Smooth muscle cell (in vitro differentiated cells): ENCODE measurements around the gene ZNF664. TPM values are rescaled to one million over a fixed set of nuclear protein-coding genes. Genes with fewer than 3 reads are reported as not detected.

Experiments
- DNase-seq: peaks from one replicate; lab custom pipeline; 2025; ENCODE audit not compliant: unreplicated experiment; lab: John Stamatoyannopoulos, UW
- H2AFZ ChIP-seq: fragments of 200-600 bp; sonication (generic); 2 replicates; pipeline ENCODE4 v1.6.0; 2016; ENCODE audit warnings: antibody characterized with exemption, low read depth, mild to moderate bottlenecking
- H3F3A ChIP-seq: fragments of 200-600 bp; sonication (generic); 2 replicates; pipeline ENCODE4 v1.6.0; 2017; ENCODE audit warnings: antibody characterized with exemption, low read depth
- H3K27ac ChIP-seq: fragments of 200-600 bp; sonication (generic); 2 replicates; pipeline ENCODE4 v1.5.1; 2016; ENCODE audit warnings: low read depth, mild to moderate bottlenecking
- H3K27me3 ChIP-seq: fragments of 200-600 bp; sonication (generic); 2 replicates; pipeline ENCODE4 v1.6.1; 2016; ENCODE audit warnings: low read depth, mild to moderate bottlenecking
- H3K36me3 ChIP-seq: fragments of 200-600 bp; sonication (generic); 2 replicates; pipeline ENCODE4 v1.5.1; 2016; ENCODE audit warnings: low read depth
- H3K4me1 ChIP-seq: fragments of 200-600 bp; sonication (generic); 2 replicates; pipeline ENCODE4 v1.5.1; 2016; ENCODE audit warnings: low read depth
- H3K4me2 ChIP-seq: fragments of 200-600 bp; sonication (generic); 2 replicates; pipeline ENCODE4 v1.6.0; 2016; ENCODE audit warnings: mild to moderate bottlenecking
- H3K4me3 ChIP-seq: fragments of 200-600 bp; sonication (generic); 2 replicates; pipeline ENCODE4 v1.5.1; 2016; ENCODE audit warnings: mild to moderate bottlenecking
- H3K79me2 ChIP-seq: fragments of 200-600 bp; sonication (generic); 2 replicates; pipeline ENCODE4 v1.6.0; 2016; ENCODE audit warnings: low read depth, mild to moderate bottlenecking
- H3K9ac ChIP-seq: fragments of 200-600 bp; sonication (generic); 2 replicates; pipeline ENCODE4 v1.6.0; 2016; ENCODE audit warnings: low read depth
- H3K9me3 ChIP-seq: fragments of 200-600 bp; sonication (generic); replicated peaks from 2 replicates; pipeline ENCODE4 v1.5.1; 2016; ENCODE audit warnings: low read depth
- H4K20me1 ChIP-seq: fragments of 200-600 bp; sonication (generic); 2 replicates; pipeline ENCODE4 v1.6.0; 2016; ENCODE audit warnings: low read depth
- CTCF ChIP-seq: fragments of 200-600 bp; sonication (generic); IDR thresholded peaks from 2 replicates; pipeline ENCODE4 v1.5.1; 2017; ENCODE audit warnings: borderline replicate concordance, mild to moderate bottlenecking, antibody characterized with exemption; ENCODE audit not compliant: insufficient read depth, poor library complexity, severe bottlenecking
- whole genome bisulfite sequencing: methylation state at CpG from one replicate; pipeline ENCODE4 v1.1.7; 2016; ENCODE audit warnings: low lambda C conversion rate; 5-methylcytosine and 5-hydroxymethylcytosine counted together
- polyA plus RNA-seq: library from polyadenylated mRNA; unstranded; fragments of >200 nt; fragmentation: Nextera tagmentation; extraction: Ambion mirVana; gene quantifications from 2 replicates; pipeline ENCODE4 v1.2.1, GENCODE V29; 2016
- total RNA-seq: library from RNA; depleted of rRNA; stranded (reverse); fragments of >200 nt; gene quantifications from 2 replicates; pipeline ENCODE4 v1.2.3, GENCODE V29; 2014

ZNF664 gene
- total and polyA plus RNA-seq, 2 experiments from 2014 or later, result 6.4 to 47.7 TPM

DNA sequence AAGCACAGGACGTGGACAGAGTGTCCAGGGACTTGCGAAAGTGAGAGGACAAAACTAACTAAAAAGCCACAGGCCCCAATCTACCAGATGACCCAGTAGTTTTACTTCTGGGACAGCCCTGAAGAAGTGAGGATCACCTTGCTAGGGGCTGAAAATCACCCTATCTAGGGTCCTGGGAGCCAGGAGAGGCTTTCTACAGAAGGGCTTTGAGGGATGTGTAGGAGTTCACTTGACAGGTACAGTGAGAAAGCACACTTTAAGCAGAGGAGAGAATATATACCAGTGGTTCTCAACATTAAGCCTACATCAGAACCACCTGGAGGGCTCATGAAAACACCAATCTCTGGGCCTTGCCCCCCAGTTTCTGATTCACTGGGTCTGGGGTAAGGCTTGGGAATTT lies 60.8 kb downstream of the ZNF664 start:
- Histone ChIP-seq H3K79me2 (no peaks in the 10 kb centered on the region), H4K20me1 (no peaks in the 10 kb centered on the region), H3K9ac (no peak overlapping the region), H3K4me1 (peaks cover 16% of the 10 kb centered on the region), H3K4me2 (no peak overlapping the region), H3K27me3 (no peaks in the 10 kb centered on the region), H3K9me3 (no peaks in the 10 kb centered on the region), H3K36me3 (no peaks in the 10 kb centered on the region), H3K4me3 (no peak overlapping the region), H2AFZ (no peak overlapping the region), H3K27ac (no peak overlapping the region), H3F3A (peaks cover 9% of the 10 kb centered on the region)
- WGBS, result 93% methylated on average over 2 of the region's 2 CpGs
- DNase-seq, result no peak
- no peak for TF ChIP-seq CTCF

GRCh38 chr12:124034297-124034696 lies 61.3 kb downstream of the ZNF664 start:
- no peaks in the 10 kb centered on the region for H3K36me3 ChIP-seq
- no peak overlapping the region for H3K4me3 ChIP-seq
- H3K9ac ChIP-seq, result no peak overlapping the region
- H2AFZ ChIP-seq, result no peak overlapping the region
- no peak overlapping the region for H3K4me2 ChIP-seq
- TF ChIP-seq CTCF, result no peak
- H3K27me3 ChIP-seq, result no peaks in the 10 kb centered on the region
- WGBS, result 75% methylated on average over 11 of the region's 11 CpGs
- no peak overlapping the region for H3K27ac ChIP-seq
- peaks cover 9% of the 10 kb centered on the region for H3F3A ChIP-seq
- no peaks in the 10 kb centered on the region for H3K79me2 ChIP-seq
- no peaks in the 10 kb centered on the region for H4K20me1 ChIP-seq
- H3K9me3 ChIP-seq, result no peaks in the 10 kb centered on the region
- H3K4me1 ChIP-seq, result peaks cover 16% of the 10 kb centered on the region
- DNase-seq, result no peak

- TF ChIP-seq CTCF, result no peak
- no peak overlapping the region for H3K4me2 ChIP-seq
- WGBS, result 94% methylated on average over 2 of the region's 2 CpGs
- H3F3A ChIP-seq, result peaks cover 15% of the 10 kb centered on the region
- H3K4me3 ChIP-seq, result no peak overlapping the region
- H3K9ac ChIP-seq, result no peak overlapping the region
- H3K36me3 ChIP-seq, result no peaks in the 10 kb centered on the region
- DNase-seq, result no peak
- H3K27ac ChIP-seq, result no peak overlapping the region
- no peaks in the 10 kb centered on the region for H4K20me1 ChIP-seq
- no peaks in the 10 kb centered on the region for H3K9me3 ChIP-seq
- no peaks in the 10 kb centered on the region for H3K27me3 ChIP-seq
- no peaks in the 10 kb centered on the region for H3K79me2 ChIP-seq
- H2AFZ ChIP-seq, result no peak overlapping the region
- H3K4me1 ChIP-seq, result peaks cover 19% of the 10 kb centered on the region
Measured at GRCh38 chr12:124035163-124035562, 62.1 kb downstream of the ZNF664 start.

DNA sequence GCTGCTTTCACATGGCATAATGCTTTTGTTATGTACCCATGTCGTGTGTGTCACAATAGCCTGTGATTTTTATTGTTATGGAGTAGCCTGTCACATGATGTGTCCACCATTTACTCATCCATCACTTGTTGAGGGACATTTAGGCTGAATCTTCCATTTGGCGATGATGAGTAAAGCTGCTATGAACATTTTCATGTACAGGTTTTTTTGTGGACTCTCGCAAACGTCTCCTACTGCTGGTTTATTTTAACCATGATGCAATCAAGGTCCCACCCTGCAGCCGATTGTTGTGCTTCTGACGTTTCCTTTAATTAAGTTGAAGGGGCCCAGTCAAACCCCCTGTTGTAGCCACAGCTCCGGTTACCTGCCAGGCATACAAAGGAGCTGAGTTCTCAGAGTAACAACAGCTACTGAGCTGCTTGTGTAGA lies 63.2 kb downstream of the ZNF664 start:
- no peaks in the 10 kb centered on the region for H4K20me1 ChIP-seq
- H3K4me1 ChIP-seq, result peaks cover 11% of the 10 kb centered on the region
- no peak overlapping the region for H3K4me3 ChIP-seq
- 59% methylated on average over 7 of the region's 7 CpGs for WGBS
- no peak overlapping the region for H3K9ac ChIP-seq
- DNase-seq, result no peak
- no peaks in the 10 kb centered on the region for H3K27me3 ChIP-seq
- no peak overlapping the region for H3K4me2 ChIP-seq
- H3F3A ChIP-seq, result peaks cover 9% of the 10 kb centered on the region
- H3K79me2 ChIP-seq, result no peaks in the 10 kb centered on the region
- peak overlapping the region; percentile 65 for H2AFZ ChIP-seq
- no peak for TF ChIP-seq CTCF
- H3K9me3 ChIP-seq, result no peaks in the 10 kb centered on the region
- H3K36me3 ChIP-seq, result no peaks in the 10 kb centered on the region
- no peak overlapping the region for H3K27ac ChIP-seq
